CD8-positive, alpha-beta memory T cell (primary cell): ENCODE results near the gene CTU1. TPM values are rescaled to one million over a fixed set of nuclear protein-coding genes. Genes with fewer than 3 reads are reported as not detected.

Experiments
- CTCF ChIA-PET: fragments of 350-600 bp; sonication (Branson Sonifier 250); formaldehyde crosslinking; loops from one replicate; lab custom pipeline; 2021; ENCODE audit warnings: antibody characterized with exemption; lab: Charles Lee
- POLR2A ChIA-PET: fragments of 350-600 bp; sonication (Branson Sonifier 250); formaldehyde crosslinking; loops from one replicate; lab custom pipeline; 2021; ENCODE audit warnings: antibody characterized with exemption; lab: Charles Lee
- DNase-seq, 5 donors: peaks; one replicate each; pipeline versions ENCODE4 v3.0.0 to v3.0.0-alpha.2; 2020 to 2022; ENCODE audit warnings: mixed read lengths in 1 of 5
- H3K27ac ChIP-seq: one replicate; pipeline ENCODE4 v1.7.0; 2013; ENCODE audit warnings: low read depth, mild to moderate bottlenecking, low read length, moderate library complexity
- H3K27me3 ChIP-seq: 2 replicates; pipeline ENCODE4 v1.7.0; 2013; ENCODE audit warnings: low read length, mild to moderate bottlenecking; ENCODE audit not compliant: insufficient read depth, poor library complexity, severe bottlenecking
- H3K36me3 ChIP-seq: 2 replicates; pipeline ENCODE4 v1.7.0; 2013; ENCODE audit warnings: mild to moderate bottlenecking, low read length, moderate library complexity; ENCODE audit not compliant: insufficient read depth
- H3K4me1 ChIP-seq: 2 replicates; pipeline ENCODE4 v1.7.0; 2013; ENCODE audit warnings: mild to moderate bottlenecking, low read length, moderate library complexity; ENCODE audit not compliant: insufficient read depth
- H3K4me3 ChIP-seq: 2 replicates; pipeline ENCODE4 v1.7.0; 2013; ENCODE audit warnings: mild to moderate bottlenecking, low read length
- H3K9me3 ChIP-seq: 2 replicates; pipeline ENCODE4 v1.7.0; 2013; ENCODE audit warnings: mild to moderate bottlenecking, low read length
- H3K27ac Mint-ChIP-seq, 8 donors: one replicate each; pipeline ENCODE4 v1.8.0; 2020 to 2021; ENCODE audit warnings: mixed read lengths in 8 of 8, mild to moderate bottlenecking in 6 of 8, inconsistent platforms in 3 of 8, moderate library complexity in 3 of 8
- H3K27me3 Mint-ChIP-seq, 2 donors: one replicate each; pipeline ENCODE4 v1.8.0; 2020 to 2021; ENCODE audit warnings: mixed read lengths in 2 of 2, mild to moderate bottlenecking in 1 of 2, moderate library complexity in 1 of 2
- H3K36me3 Mint-ChIP-seq, 3 donors: one replicate each; pipeline ENCODE4 v1.8.0; 2020 to 2021; ENCODE audit warnings: mixed read lengths in 3 of 3, inconsistent platforms in 1 of 3, mild to moderate bottlenecking in 1 of 3
- H3K4me1 Mint-ChIP-seq, 3 donors: one replicate each; pipeline ENCODE4 v1.8.0; 2020 to 2021; ENCODE audit warnings: mixed read lengths in 3 of 3, inconsistent platforms in 1 of 3, mild to moderate bottlenecking in 1 of 3
- H3K4me3 Mint-ChIP-seq, 7 donors: one replicate each; pipeline ENCODE4 v1.8.0; 2020 to 2021; ENCODE audit warnings: mixed read lengths in 7 of 7, mild to moderate bottlenecking in 6 of 7, moderate library complexity in 4 of 7, inconsistent platforms in 2 of 7
- H3K9me3 Mint-ChIP-seq, 5 donors: one replicate each; pipeline ENCODE4 v1.8.0; 2020 to 2022; ENCODE audit warnings: mixed read lengths in 5 of 5, mild to moderate bottlenecking in 3 of 5, moderate library complexity in 2 of 5, inconsistent platforms in 1 of 5
- polyA plus RNA-seq: library from polyadenylated mRNA; unstranded; fragments of 300-500 nt; fragmentation: Illumina TruSeq; gene quantifications from one replicate; pipeline ENCODE4 v1.2.3, GENCODE V29; 2021
- total RNA-seq, 2 experiments: library from RNA; stranded (reverse); gene quantifications; one replicate each; pipeline ENCODE4 v1.2.3, GENCODE V29; 2021

CTU1 gene
- 10 to 100 TPM; 11.0 to 13.4 TPM for total RNA-seq
- polyA plus RNA-seq: 8.8 TPM

DNA sequence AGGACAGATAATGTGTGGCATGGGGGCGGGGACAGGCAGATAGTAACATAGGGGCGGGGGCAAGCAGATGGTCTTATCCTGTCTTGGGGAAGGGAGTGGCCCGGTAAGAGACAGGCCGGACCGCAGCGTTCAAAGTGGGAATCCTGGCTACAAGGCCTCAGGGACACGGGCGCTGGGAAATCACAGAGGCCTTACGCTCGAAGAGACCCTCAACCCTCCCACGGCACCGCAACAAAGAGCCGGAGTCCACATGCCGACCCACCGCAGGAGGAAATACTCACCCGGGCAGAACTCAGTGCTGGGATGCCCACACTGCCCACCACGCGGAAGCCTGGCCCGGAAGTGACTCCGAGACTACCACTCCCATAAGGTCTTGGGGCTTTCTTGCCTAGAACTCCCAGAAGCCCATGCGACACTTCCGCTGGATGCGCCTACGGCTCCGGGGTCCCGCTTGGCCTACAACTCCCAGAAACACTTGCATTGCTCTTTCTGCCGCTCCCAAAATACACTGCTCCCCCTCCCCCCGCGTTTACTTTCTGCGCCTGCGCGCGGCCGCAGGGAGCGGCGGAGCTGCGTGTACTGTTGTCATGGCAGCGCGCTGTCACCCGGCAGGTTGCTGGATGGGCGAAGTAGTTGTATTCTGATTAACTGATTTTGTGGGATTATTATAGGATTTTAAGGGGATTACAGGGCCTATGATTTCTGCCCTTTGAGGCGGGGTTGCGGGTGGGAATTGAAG, at the start of gene CTU1:
Gene CTU1 (minus strand): TSS at position 344 of the 739 bp plus-strand sequence. CDS start 3,840 bp downstream, outside the sequence.
- H3K27ac Mint-ChIP-seq: peak within 1 kb of the TSS; percentile 92 to 100 (median 98)

DNA sequence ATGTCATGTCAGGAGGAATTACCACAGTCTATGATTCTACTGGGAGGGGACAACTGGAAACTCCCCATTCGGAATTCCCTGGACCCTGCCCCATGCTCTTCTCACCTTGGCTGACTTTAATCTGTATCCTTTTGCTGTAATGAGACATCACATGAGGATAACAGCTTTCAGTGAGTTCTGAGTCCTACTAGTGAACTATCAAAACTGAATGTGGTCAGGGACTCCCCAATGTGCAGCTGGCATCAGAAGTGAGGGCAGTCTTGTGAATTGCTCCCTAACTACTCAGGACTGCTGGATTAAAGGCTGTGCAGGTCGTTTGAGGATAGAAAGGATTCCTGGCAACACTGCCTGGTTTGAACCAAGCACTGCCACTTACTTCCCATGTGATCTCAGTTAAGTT, 49.1 kb upstream of the CTU1 start:
- no peak for DNase-seq
- H3K9me3 ChIP-seq: no peaks in the 10 kb centered on the region
- H3K27ac ChIP-seq: no peak overlapping the region
- no peak overlapping the region for H3K4me3 ChIP-seq
- H3K27me3 ChIP-seq: no peaks in the 10 kb centered on the region
- Mint-ChIP-seq H3K27ac (peak overlapping the region in 1 of 8 donors; percentile 36), H3K9me3 (no peaks in the 10 kb centered on the region), H3K27me3 (peaks cover 3 to 20% of the 10 kb centered on the region in 2 donors), H3K36me3 (no peaks in the 10 kb centered on the region), H3K4me1 (peaks cover 11 to 14% (median 11%) of the 10 kb centered on the region in 3 donors), H3K4me3 (no peak overlapping the region)
- CTCF ChIA-PET: interaction anchor here (1.1 to 3.4 kb wide), 4 partner anchors 13 to 55 kb away, joined by 3 to 15 read pairs (median 5); no protein-coding TSS in a partner anchor
- H3K36me3 ChIP-seq: no peaks in the 10 kb centered on the region
- H3K4me1 ChIP-seq: peaks cover 7% of the 10 kb centered on the region
- POLR2A ChIA-PET: no interaction called here

More for the DNA sequence above, at the start of gene CTU1:
- Mint-ChIP-seq H3K27me3 (peaks cover 0 to 3% of the 10 kb centered on the region in 2 donors), H3K4me3 (peak within 1 kb of the TSS; percentile 89 to 99 (median 96)), H3K36me3 (peaks cover 0 to 37% (median 6%) of the 10 kb centered on the region in 3 donors), H3K9me3 (no peaks in the 10 kb centered on the region), H3K4me1 (peaks cover 37 to 53% (median 46%) of the 10 kb centered on the region in 3 donors)
- no peaks in the 10 kb centered on the region for H3K9me3 ChIP-seq
- DNase-seq: peak; percentile 97 to 99 (median 98)
- ChIA-PET POLR2A (interaction anchor here (0.7 kb wide), 2 partner anchors 9 to 28 kb away, joined by 3 to 5 read pairs; no protein-coding TSS in a partner anchor), CTCF (no interaction called here)
- H3K4me3 ChIP-seq: peak within 1 kb of the TSS; percentile 91
- H3K27ac ChIP-seq: peak within 1 kb of the TSS; percentile 82
- no peaks in the 10 kb centered on the region for H3K27me3 ChIP-seq
- no peaks in the 10 kb centered on the region for H3K36me3 ChIP-seq
- H3K4me1 ChIP-seq: peaks cover 19% of the 10 kb centered on the region

DNA sequence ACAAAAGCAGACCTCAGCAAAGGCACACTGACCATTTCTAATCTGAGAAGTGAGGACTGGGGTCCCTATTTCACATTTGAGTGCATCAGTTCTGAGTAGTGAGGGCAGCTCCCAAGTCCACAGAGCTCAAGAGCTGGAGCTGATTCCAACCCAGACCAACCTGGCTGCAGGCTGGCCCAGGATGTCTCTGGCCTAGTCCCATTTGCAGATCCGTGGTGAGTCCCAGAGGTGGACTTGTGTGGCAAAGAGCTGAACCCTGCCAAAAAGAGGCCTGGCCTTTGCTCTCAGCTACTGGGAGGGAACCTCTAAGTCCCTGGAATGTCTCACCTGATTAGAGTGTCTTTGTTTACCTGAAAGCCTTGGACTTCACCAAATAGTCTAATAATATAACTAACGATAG, 48.5 kb upstream of the CTU1 start:
- H3K9me3 Mint-ChIP-seq: no peaks in the 10 kb centered on the region
- peaks cover 11 to 13% (median 11%) of the 10 kb centered on the region in 3 donors for H3K4me1 Mint-ChIP-seq
- peaks cover 3 to 23% of the 10 kb centered on the region in 2 donors for H3K27me3 Mint-ChIP-seq
- no peak overlapping the region for H3K4me3 ChIP-seq
- CTCF ChIA-PET: interaction anchor here (2.2 kb wide), 1 partner anchor 14 kb away, joined by 7 read pairs; no protein-coding TSS in a partner anchor
- POLR2A ChIA-PET: no interaction called here
- peaks cover 7% of the 10 kb centered on the region for H3K4me1 ChIP-seq
- H3K9me3 ChIP-seq: no peaks in the 10 kb centered on the region
- no peak overlapping the region for H3K27ac ChIP-seq
- H3K27me3 ChIP-seq: no peaks in the 10 kb centered on the region
- H3K36me3 Mint-ChIP-seq: peaks cover 0 to 1% (median 0%) of the 10 kb centered on the region in 3 donors
- H3K36me3 ChIP-seq: no peaks in the 10 kb centered on the region
- DNase-seq: no peak
- H3K4me3 Mint-ChIP-seq: no peak overlapping the region
- no peak overlapping the region for H3K27ac Mint-ChIP-seq

- H3K4me1 ChIP-seq: no peaks in the 10 kb centered on the region
- peaks cover 3 to 13% (median 8%) of the 10 kb centered on the region in 3 donors for H3K4me1 Mint-ChIP-seq
- H3K27me3 Mint-ChIP-seq: peaks cover 3 to 32% of the 10 kb centered on the region in 2 donors
- H3K27ac ChIP-seq: no peak overlapping the region
- ChIA-PET CTCF (no interaction called here), POLR2A (no interaction called here)
- no peaks in the 10 kb centered on the region for H3K27me3 ChIP-seq
- no peak overlapping the region for H3K4me3 Mint-ChIP-seq
- H3K4me3 ChIP-seq: no peak overlapping the region
- peaks cover 0 to 4% (median 0%) of the 10 kb centered on the region in 3 donors for H3K36me3 Mint-ChIP-seq
- H3K9me3 ChIP-seq: no peaks in the 10 kb centered on the region
- DNase-seq: no peak
- peaks cover 0 to 2% (median 0%) of the 10 kb centered on the region in 5 donors for H3K9me3 Mint-ChIP-seq
- H3K36me3 ChIP-seq: no peaks in the 10 kb centered on the region
- H3K27ac Mint-ChIP-seq: peak overlapping the region in 2 of 8 donors; percentile 0 to 47
Measured at GRCh38 chr19:51150627-51151026, 42.4 kb upstream of the CTU1 start.

DNA sequence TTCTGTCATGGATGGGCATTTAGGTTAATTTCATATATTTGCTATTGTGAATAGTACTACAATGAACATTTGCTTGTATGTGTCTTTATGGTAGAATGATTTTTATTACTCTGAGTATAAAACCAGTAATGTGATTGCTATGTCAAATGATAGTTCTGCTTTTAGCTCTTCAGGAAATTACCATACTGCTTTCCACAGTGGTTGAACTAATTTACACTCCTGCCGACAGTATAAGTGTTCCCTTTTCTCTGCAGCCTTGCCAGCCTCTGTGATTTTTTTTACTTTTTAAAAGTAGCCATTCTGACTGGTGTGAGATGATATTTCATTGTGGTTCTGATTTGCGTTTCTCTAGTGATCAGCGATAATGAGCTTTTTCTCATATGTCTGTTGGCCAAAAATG, 40.4 kb upstream of the CTU1 start:
- H3K36me3 Mint-ChIP-seq: peaks cover 0 to 4% (median 0%) of the 10 kb centered on the region in 3 donors
- H3K4me3 Mint-ChIP-seq: no peak overlapping the region
- no peak for DNase-seq
- no peaks in the 10 kb centered on the region for H3K27me3 ChIP-seq
- H3K27ac Mint-ChIP-seq: peak overlapping the region in 3 of 8 donors; percentile 31 to 76 (median 47)
- H3K4me3 ChIP-seq: no peak overlapping the region
- ChIA-PET CTCF (interaction anchor here (0.6 kb wide), 1 partner anchor 19 kb away, joined by 3 read pairs; no protein-coding TSS in a partner anchor), POLR2A (interaction anchor here (0.6 kb wide), 2 partner anchors 17 to 21 kb away, joined by 4 to 5 read pairs; no protein-coding TSS in a partner anchor)
- H3K4me1 Mint-ChIP-seq: peaks cover 3 to 13% (median 8%) of the 10 kb centered on the region in 3 donors
- peaks cover 0 to 4% (median 0%) of the 10 kb centered on the region in 5 donors for H3K9me3 Mint-ChIP-seq
- H3K9me3 ChIP-seq: no peaks in the 10 kb centered on the region
- no peaks in the 10 kb centered on the region for H3K4me1 ChIP-seq
- H3K27me3 Mint-ChIP-seq: peaks cover 3 to 40% of the 10 kb centered on the region in 2 donors
- H3K27ac ChIP-seq: no peak overlapping the region
- no peaks in the 10 kb centered on the region for H3K36me3 ChIP-seq

- H3K27ac ChIP-seq: no peak overlapping the region
- CTCF ChIA-PET: no interaction called here
- DNase-seq: no peak
- H3K4me3 ChIP-seq: no peak overlapping the region
- no peaks in the 10 kb centered on the region for H3K9me3 ChIP-seq
- Mint-ChIP-seq H3K27ac (peak overlapping the region in 5 of 8 donors; percentile 1 to 82 (median 13)), H3K9me3 (peaks cover 0 to 4% (median 0%) of the 10 kb centered on the region in 5 donors), H3K4me1 (peaks cover 3 to 13% (median 8%) of the 10 kb centered on the region in 3 donors), H3K36me3 (peaks cover 0 to 4% (median 0%) of the 10 kb centered on the region in 3 donors), H3K27me3 (peaks cover 1 to 31% of the 10 kb centered on the region in 2 donors), H3K4me3 (no peak overlapping the region)
- POLR2A ChIA-PET: no interaction called here
- no peaks in the 10 kb centered on the region for H3K4me1 ChIP-seq
- H3K27me3 ChIP-seq: no peaks in the 10 kb centered on the region
- no peaks in the 10 kb centered on the region for H3K36me3 ChIP-seq
Measured at GRCh38 chr19:51147663-51148062, 39.5 kb upstream of the CTU1 start.

GRCh38 chr19:51146751-51147150, 38.5 kb upstream of the CTU1 start:
- Mint-ChIP-seq H3K27me3 (peaks cover 1 to 34% of the 10 kb centered on the region in 2 donors), H3K36me3 (peaks cover 0 to 4% (median 0%) of the 10 kb centered on the region in 3 donors), H3K27ac (peak overlapping the region in 1 of 8 donors; percentile 33), H3K4me3 (no peak overlapping the region), H3K4me1 (peaks cover 8 to 18% (median 15%) of the 10 kb centered on the region in 3 donors), H3K9me3 (peaks cover 0 to 4% (median 0%) of the 10 kb centered on the region in 5 donors)
- POLR2A ChIA-PET: no interaction called here
- Histone ChIP-seq H3K36me3 (no peaks in the 10 kb centered on the region), H3K27ac (no peak overlapping the region), H3K4me1 (no peaks in the 10 kb centered on the region), H3K27me3 (no peaks in the 10 kb centered on the region), H3K9me3 (no peaks in the 10 kb centered on the region), H3K4me3 (no peak overlapping the region)
- no peak for DNase-seq
- CTCF ChIA-PET: interaction anchor here (0.7 to 1.5 kb wide), 2 partner anchors 12 to 17 kb away, joined by 3 read pairs; no protein-coding TSS in a partner anchor
